HG03159 (cell line): ENCODE data around the gene EPHX1.

Experiments used
- ATAC-seq: cut with Tn5 transposase; IDR thresholded peaks from one replicate; pipeline ENCODE4 v1.9.1; 2021; ENCODE audit warnings: mild to moderate bottlenecking, moderate library complexity; ENCODE audit not compliant: unreplicated experiment

The EPHX1 gene

DNA sequence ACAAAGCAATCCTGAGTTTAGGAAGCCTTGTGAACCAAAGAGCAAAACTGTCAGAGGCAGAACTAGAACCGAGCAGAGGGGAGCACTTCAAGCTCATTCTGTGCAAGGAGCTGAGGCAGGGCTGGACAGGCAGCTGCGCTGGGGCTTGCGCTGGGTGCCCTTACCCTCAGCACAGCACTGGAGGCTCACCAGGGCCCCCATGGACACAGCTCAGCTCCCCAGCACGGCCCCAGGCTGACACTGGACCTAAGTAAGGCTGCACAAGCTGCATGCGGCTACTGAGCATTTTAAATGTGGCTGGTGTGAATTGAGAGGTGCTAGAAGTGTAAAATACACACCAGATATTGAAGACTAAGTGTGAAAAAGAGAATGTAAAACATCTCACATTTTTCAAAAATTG lies 50.2 kb downstream of the EPHX1 start:
- no peak for ATAC-seq

DNA sequence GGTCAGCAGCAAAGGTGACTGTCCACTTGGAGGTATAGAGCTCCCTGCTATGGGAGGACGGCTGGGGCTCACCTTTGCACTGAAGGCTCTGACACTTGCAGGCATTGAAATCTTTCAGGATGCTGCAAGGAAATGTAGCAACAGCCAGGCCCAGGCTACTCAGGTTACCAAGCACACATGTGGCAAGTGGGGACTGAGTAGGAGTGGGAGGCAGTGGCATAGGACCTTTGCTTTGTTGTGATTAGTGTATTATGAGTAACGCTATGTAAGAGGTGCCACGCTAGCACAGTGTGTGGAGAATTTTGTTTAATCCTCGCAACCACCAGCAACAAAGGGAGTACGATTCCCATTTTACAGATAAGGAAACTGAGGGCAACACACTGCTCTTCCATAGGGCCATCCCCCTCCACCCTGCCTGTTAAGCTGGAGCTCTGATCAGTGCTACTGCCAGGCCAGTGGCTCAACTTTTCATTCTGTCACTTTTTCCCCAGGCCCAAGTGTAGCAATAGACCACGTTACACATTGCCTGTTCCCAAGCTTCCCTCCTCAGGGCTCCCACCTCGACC lies 51.0 kb downstream of the EPHX1 start:
- ATAC-seq, result no peak

DNA sequence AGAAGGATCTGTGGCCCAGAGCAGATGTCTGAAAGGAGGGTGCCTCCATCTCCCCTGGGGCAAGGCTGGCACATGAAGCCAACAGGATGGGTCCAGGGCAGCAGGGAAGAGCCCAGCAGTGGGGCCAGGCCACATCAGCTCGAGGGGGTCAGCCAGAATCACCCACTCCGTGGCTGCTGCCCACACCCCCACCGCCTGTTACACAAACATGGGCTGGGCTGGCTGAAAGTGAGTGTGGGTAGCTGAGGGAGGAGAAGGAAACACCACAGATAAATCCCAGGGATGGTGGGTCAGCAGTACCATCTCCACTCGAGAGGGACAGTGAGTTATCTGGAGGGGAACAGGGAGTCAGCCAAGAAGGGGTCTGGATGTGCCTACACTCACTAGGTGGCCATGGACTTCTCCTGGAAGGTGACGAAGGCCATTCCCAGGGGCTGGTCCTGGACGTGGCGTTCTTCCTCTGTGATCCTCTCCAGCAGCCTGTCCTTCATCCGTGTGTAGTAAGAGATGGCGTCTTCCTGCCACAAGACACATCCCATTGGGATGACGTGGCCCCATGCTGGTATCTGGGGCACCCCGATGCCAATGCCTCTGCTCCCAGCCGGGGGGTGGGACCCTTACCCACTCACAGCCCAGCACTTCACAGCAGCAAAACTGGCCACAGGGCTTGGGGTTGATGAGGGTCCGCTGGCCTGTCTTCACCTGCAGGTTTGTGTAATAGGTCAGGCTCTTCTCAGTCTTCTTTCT lies 52.1 kb downstream of the EPHX1 start:
- ATAC-seq, result no peak

- ATAC-seq, result no peak
Measured at GRCh38 chr1:225862581-225862950, 52.6 kb downstream of the EPHX1 start.

DNA sequence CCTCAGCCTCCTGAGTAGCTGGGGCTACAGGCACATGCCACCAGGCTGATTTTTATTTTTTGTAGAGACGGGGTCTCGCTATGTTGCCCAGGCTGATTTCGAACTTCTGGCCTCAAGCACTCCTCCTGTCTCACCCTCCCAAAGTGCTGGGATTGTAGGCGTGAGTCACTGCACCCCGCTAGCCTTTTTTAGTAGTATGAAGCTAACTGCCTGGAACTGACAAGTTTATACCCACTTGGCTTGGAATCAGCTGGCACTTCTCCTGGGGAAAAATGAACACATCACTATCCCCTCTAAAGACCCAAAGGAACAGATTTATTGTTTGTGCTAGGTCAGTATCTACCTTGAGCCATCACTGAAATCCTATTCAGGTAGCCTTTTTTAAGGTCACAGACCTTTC lies 53.2 kb downstream of the EPHX1 start:
- no peak for ATAC-seq

DNA sequence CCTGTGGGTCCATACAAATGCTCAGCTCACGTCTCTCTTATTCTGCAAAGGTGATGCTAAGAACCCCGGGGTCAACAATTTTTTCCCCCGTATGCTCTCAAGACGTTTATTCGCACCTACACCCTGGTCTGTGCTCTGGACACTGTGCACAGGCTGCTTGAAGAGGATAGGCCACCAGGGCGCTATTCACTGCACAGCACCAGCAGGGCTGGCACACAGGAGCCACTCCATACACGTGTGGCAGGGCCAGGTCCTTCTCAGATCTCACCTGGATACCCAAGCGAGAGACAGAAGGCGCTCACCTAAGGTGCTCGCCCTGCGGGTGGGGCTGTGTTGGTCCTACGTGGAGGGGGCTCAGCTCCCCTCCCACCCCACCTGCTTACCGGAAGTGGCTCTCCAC lies 55.6 kb downstream of the EPHX1 start:
- no peak for ATAC-seq

GRCh38 chr1:225866061-225866837 lies 56.3 kb downstream of the EPHX1 start:
- peak; percentile 72 for ATAC-seq

- ATAC-seq, result no peak
Measured at GRCh38 chr1:225866981-225867380, 57.1 kb downstream of the EPHX1 start.

GRCh38 chr1:225868631-225869330 lies 58.9 kb downstream of the EPHX1 start:
- ATAC-seq, result no peak

- ATAC-seq, result no peak
Measured at GRCh38 chr1:225870911-225871310, 61.0 kb downstream of the EPHX1 start.

GRCh38 chr1:225871359-225872074 lies 61.6 kb downstream of the EPHX1 start:
- ATAC-seq, result no peak

GRCh38 chr1:225872075-225872430 lies 62.1 kb downstream of the EPHX1 start:
- ATAC-seq, result no peak

DNA sequence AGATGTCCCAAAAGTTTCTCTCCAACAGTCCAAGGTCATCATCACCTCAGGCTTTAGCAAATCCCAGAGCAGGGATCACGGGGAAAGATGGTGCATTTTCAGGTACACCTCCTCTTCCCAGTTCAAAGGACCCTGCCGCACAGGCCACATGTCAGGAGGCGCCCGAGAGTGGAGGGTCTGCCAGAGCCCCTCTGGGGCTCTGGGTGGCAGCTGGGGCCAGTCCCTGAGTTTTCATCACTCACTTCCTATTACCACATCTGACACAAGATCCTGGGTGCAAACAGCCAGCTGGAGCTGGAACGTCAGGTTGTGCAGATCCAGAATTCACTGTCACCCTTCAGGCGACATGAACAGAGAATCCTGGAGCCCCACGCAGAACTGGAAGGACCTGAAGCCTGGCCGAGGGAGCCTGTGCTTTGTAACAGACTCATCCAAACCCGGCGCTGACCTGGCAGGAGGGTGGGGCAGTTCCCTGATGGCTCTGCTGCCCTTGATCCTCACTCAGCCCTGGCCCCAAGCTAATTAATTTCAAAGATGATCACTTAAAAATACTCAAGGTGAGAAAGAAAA lies 63.4 kb downstream of the EPHX1 start:
- ATAC-seq, result no peak

GRCh38 chr1:225874431-225874830 lies 64.5 kb downstream of the EPHX1 start:
- no peak for ATAC-seq

- ATAC-seq, result no peak
Measured at GRCh38 chr1:225875044-225875815, 65.3 kb downstream of the EPHX1 start.

DNA sequence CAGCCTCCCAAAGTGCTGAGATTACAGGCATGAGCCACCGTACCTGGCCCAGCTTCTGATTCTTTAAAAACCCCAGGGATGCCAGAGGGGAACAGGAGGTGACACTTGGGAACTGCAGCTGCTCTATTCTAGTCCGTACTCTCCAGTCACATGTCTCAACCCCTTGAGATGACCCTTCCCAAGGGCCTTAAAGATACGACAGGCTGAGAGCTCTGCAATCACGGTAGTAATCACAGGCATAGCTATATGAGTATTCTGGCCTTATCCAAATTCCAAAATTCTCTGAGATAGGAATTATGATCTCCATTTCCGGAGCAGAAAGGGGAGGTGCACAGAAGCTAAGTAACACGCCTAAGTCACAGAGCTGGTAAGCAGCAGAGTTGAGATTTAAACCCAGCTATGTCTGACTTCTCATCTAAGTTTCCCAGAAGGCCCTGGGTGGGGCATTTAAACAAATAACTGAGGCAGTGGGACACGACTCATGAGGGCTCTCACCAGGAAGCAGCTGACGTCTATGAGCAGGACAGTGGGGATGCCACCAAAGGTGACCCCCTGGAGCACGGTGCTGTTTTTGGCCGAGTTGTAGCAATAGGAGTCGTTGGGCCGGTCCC lies 67.1 kb downstream of the EPHX1 start:
- no peak for ATAC-seq

DNA sequence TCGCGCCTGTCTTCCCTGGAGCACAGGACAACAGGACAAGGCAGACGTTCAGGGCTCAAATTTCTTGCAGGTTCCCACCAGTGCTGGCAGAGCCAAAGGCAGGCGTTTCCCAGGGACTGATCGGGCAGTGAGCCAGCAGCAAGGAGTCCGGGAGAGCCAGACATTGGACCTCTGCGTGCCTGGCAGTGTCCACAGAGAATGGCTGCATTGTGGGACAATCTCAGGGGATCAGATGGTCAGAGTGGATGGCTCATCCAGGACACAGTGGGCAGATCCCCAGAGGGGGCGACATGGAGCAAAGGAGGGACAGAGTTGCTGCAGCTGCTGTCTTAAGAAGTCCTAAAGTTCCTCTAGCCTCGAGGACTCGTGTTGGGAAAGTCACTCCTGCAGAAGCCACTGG lies 67.7 kb downstream of the EPHX1 start:
- ATAC-seq, result no peak

DNA sequence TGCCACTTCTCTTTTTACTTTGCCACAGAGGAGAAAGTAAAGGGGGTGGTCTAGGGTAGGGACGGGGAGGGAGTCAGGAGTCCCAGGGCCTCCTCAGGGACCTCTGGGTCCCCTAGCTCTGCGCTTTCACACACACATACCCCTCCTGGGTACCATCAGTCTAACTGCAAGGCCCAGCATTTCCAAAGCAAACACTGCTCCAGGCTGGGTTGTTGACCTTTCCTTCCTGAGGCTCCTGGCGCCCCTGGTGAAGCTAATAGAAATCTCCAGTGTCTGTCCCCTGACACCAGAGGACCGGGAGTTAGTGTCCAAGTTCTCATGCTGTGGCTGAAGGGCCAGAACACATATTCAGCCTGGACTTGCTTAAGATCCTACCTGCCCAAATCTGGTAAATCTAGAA lies 68.4 kb downstream of the EPHX1 start:
- no peak for ATAC-seq

DNA sequence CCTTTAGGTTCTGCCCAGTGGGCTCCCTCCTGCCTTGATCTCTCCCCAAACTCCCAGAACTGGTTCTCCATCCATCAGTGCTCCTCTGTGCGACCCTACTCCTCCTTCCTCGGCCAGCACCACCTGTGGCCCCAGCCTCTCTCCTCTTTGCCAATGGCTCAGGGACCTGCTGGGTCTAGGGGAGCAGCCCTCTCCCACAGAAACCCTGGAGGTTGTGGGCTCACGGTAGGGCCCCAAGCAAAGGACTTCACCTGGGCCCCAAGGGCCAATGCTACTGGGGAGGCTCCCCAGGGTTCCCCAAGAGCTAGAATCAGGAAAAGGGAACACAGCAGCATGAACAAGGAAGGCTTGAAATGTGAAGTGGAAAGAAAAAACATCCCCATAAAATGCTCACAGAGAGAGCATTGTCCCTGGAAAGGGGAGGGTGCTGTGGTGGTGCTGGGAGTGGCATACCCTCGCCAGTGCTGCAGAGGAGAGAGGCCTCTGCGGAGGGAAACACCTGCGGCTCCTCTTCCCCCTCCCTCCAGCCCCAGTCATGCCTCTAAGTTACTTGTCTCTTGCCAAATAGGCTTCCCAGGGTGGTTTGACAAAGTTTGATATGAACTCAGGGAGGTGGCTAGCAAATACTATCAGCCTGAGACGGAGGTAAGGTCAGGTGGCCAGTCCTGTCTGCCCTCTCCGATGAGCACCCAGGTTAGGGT lies 69.7 kb downstream of the EPHX1 start:
- ATAC-seq, result no peak
